NCI-H1417 (cell line): ENCODE results near the gene PPP2R3A.
A peak's percentile ranks its signal among the peaks of the same experiment; 100 is the strongest.

Source experiments
- DNase-seq, 3 experiments: peaks; one replicate each; lab custom pipeline; 2025; lab: John Stamatoyannopoulos, UW

The PPP2R3A gene

GRCh38 chr3:135967867-135968266 lies 2.3 kb downstream of the PPP2R3A start:
- DNase-seq, result peak in 1 of 3 experiments; percentile 13

GRCh38 chr3:135970506-135971116 lies 5.1 kb downstream of the PPP2R3A start:
- DNase-seq, result no peak

GRCh38 chr3:135973841-135974240 lies 8.3 kb downstream of the PPP2R3A start:
- DNase-seq, result no peak

GRCh38 chr3:135975053-135975452 lies 9.5 kb downstream of the PPP2R3A start:
- no peak for DNase-seq

GRCh38 chr3:135975536-135975935 lies 10.0 kb downstream of the PPP2R3A start:
- no peak for DNase-seq

- no peak for DNase-seq
Observed at GRCh38 chr3:135980343-135980742, 14.8 kb downstream of the PPP2R3A start.

- DNase-seq, result no peak
Observed at GRCh38 chr3:135981701-135982403, 16.3 kb downstream of the PPP2R3A start.

GRCh38 chr3:135982404-135982761 lies 16.9 kb downstream of the PPP2R3A start:
- no peak for DNase-seq

- DNase-seq, result no peak
Observed at GRCh38 chr3:135982922-135983581, 17.5 kb downstream of the PPP2R3A start.

GRCh38 chr3:135987661-135988060 lies 22.1 kb downstream of the PPP2R3A start:
- no peak for DNase-seq

- DNase-seq, result no peak
Observed at GRCh38 chr3:135989242-135989641, 23.7 kb downstream of the PPP2R3A start.

GRCh38 chr3:135990903-135991302 lies 25.4 kb downstream of the PPP2R3A start:
- no peak for DNase-seq

GRCh38 chr3:135991621-135992020 lies 26.1 kb downstream of the PPP2R3A start:
- DNase-seq, result no peak

- no peak for DNase-seq
Observed at GRCh38 chr3:135992072-135992471, 26.5 kb downstream of the PPP2R3A start.

GRCh38 chr3:135994708-135995337 lies 29.3 kb downstream of the PPP2R3A start:
- peak in 2 of 3 experiments; percentile 32 to 70 for DNase-seq

- DNase-seq, result no peak
Observed at GRCh38 chr3:135995766-135996165, 30.2 kb downstream of the PPP2R3A start.

- DNase-seq, result no peak
Observed at GRCh38 chr3:135997554-135998320, 32.2 kb downstream of the PPP2R3A start.

GRCh38 chr3:136008221-136008620 lies 42.7 kb downstream of the PPP2R3A start:
- DNase-seq, result no peak

- DNase-seq, result no peak
Observed at GRCh38 chr3:136008732-136009470, 43.4 kb downstream of the PPP2R3A start.

- DNase-seq, result peak in 1 of 3 experiments; percentile 3
Observed at GRCh38 chr3:136018876-136019275, 53.3 kb downstream of the PPP2R3A start.

- DNase-seq, result no peak
Observed at GRCh38 chr3:136021803-136022202, 56.3 kb downstream of the PPP2R3A start.
